Measurements from ENCODE around the gene URI1.

DNA sequence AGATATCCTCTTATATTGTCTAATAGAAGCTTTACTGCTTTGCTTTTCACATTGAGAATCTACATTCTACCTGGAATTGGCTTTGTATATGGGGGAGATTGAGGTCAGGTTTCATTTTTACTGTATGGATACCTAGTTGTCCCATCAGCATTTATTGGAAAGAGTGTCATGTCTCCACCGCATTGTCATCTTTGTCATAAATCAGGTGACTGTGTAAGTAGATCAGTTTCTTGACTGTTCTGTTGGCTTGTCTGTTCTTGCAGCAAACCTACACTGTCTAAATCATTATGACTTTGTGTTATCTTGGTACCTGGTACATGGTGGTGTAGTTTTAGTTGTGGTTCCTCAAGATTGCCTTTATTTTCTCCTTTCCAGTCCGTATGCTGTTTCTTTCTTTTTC, 5.8 kb downstream of the URI1 start:
- TF ChIP-seq, protein P1, sequence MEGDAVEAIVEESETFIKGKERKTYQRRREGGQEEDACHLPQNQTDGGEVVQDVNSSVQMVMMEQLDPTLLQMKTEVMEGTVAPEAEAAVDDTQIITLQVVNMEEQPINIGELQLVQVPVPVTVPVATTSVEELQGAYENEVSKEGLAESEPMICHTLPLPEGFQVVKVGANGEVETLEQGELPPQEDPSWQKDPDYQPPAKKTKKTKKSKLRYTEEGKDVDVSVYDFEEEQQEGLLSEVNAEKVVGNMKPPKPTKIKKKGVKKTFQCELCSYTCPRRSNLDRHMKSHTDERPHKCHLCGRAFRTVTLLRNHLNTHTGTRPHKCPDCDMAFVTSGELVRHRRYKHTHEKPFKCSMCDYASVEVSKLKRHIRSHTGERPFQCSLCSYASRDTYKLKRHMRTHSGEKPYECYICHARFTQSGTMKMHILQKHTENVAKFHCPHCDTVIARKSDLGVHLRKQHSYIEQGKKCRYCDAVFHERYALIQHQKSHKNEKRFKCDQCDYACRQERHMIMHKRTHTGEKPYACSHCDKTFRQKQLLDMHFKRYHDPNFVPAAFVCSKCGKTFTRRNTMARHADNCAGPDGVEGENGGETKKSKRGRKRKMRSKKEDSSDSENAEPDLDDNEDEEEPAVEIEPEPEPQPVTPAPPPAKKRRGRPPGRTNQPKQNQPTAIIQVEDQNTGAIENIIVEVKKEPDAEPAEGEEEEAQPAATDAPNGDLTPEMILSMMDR (IDR thresholded peaks at IDR 0.05), result no peak
- TF ChIP-seq, protein P2, sequence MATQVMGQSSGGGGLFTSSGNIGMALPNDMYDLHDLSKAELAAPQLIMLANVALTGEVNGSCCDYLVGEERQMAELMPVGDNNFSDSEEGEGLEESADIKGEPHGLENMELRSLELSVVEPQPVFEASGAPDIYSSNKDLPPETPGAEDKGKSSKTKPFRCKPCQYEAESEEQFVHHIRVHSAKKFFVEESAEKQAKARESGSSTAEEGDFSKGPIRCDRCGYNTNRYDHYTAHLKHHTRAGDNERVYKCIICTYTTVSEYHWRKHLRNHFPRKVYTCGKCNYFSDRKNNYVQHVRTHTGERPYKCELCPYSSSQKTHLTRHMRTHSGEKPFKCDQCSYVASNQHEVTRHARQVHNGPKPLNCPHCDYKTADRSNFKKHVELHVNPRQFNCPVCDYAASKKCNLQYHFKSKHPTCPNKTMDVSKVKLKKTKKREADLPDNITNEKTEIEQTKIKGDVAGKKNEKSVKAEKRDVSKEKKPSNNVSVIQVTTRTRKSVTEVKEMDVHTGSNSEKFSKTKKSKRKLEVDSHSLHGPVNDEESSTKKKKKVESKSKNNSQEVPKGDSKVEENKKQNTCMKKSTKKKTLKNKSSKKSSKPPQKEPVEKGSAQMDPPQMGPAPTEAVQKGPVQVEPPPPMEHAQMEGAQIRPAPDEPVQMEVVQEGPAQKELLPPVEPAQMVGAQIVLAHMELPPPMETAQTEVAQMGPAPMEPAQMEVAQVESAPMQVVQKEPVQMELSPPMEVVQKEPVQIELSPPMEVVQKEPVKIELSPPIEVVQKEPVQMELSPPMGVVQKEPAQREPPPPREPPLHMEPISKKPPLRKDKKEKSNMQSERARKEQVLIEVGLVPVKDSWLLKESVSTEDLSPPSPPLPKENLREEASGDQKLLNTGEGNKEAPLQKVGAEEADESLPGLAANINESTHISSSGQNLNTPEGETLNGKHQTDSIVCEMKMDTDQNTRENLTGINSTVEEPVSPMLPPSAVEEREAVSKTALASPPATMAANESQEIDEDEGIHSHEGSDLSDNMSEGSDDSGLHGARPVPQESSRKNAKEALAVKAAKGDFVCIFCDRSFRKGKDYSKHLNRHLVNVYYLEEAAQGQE (IDR thresholded peaks at IDR 0.05; ENCODE audit: insufficient read depth in 1 of 2, low read depth in 2 of 2, low read length in 1 of 2), result no peak
- TF ChIP-seq SIN3A (IDR thresholded peaks at IDR 0.05; ENCODE audit: borderline replicate concordance, insufficient read depth, low read depth, low read length), result no peak
- no peak for TF ChIP-seq POLR2AphosphoS5 (IDR thresholded peaks at IDR 0.05; ENCODE audit: low read depth, low read length)
